GM19023 (cell line): ENCODE data around the gene NCK1.

Experiments used
- ATAC-seq: cut with Tn5 transposase; IDR thresholded peaks from one replicate; pipeline ENCODE4 v1.9.1; 2021; ENCODE audit warnings: mild to moderate bottlenecking, moderate library complexity; ENCODE audit not compliant: unreplicated experiment

NCK1 gene

GRCh38 chr3:136861890-136862616 lies at the start of gene NCK1:
Gene NCK1, plus strand, starts transcription at chr3:136862208. Its CDS starts 65,794 bp downstream, at chr3:136928002.
- ATAC-seq: peak; percentile 97

- no peak for ATAC-seq
Measured at GRCh38 chr3:136817448-136817847, 44.6 kb upstream of the NCK1 start.

GRCh38 chr3:136818191-136818768 lies 43.7 kb upstream of the NCK1 start:
- ATAC-seq: peak; percentile 33

GRCh38 chr3:136818769-136819391 lies 43.1 kb upstream of the NCK1 start, which contains the start of gene SLC35G2:
Gene SLC35G2, plus strand, starts transcription at chr3:136819126. Its CDS starts 35,335 bp downstream, at chr3:136854461.
- ATAC-seq: peak; percentile 44

- ATAC-seq: peak; percentile 31
Measured at GRCh38 chr3:136819392-136819730, 42.6 kb upstream of the NCK1 start.

- peak; percentile 28 for ATAC-seq
Measured at GRCh38 chr3:136819731-136820679, 42.0 kb upstream of the NCK1 start.

GRCh38 chr3:136831461-136831860 lies 30.5 kb upstream of the NCK1 start:
- ATAC-seq: no peak

- ATAC-seq: no peak
Measured at GRCh38 chr3:136835089-136835812, 26.8 kb upstream of the NCK1 start.

- no peak for ATAC-seq
Measured at GRCh38 chr3:136835813-136836510, 26.0 kb upstream of the NCK1 start.

GRCh38 chr3:136836511-136837156 lies 25.4 kb upstream of the NCK1 start:
- ATAC-seq: no peak

- ATAC-seq: no peak
Measured at GRCh38 chr3:136838641-136839555, 23.1 kb upstream of the NCK1 start.

GRCh38 chr3:136839556-136839931 lies 22.5 kb upstream of the NCK1 start:
- ATAC-seq: no peak

GRCh38 chr3:136840252-136840651 lies 21.8 kb upstream of the NCK1 start:
- no peak for ATAC-seq

- no peak for ATAC-seq
Measured at GRCh38 chr3:136842294-136842693, 19.7 kb upstream of the NCK1 start.

GRCh38 chr3:136844724-136845123 lies 17.3 kb upstream of the NCK1 start:
- no peak for ATAC-seq

GRCh38 chr3:136852180-136852579 lies 9.8 kb upstream of the NCK1 start:
- no peak for ATAC-seq

GRCh38 chr3:136856665-136857064 lies 5.3 kb upstream of the NCK1 start:
- no peak for ATAC-seq

GRCh38 chr3:136858381-136858780 lies 3.6 kb upstream of the NCK1 start:
- ATAC-seq: no peak
